MM.1S (cell line): ENCODE results near the gene RNF208.

Source experiments
- CTCF ChIP-seq: fragments of 300-600 bp; sonication (generic); IDR thresholded peaks from 2 replicates; pipeline ENCODE4 v1.5.1; 2016; ENCODE audit warnings: antibody characterized with exemption, low read length, mixed read lengths
- EZH2phosphoT487 ChIP-seq: fragments of 300-600 bp; sonication (generic); IDR thresholded peaks from 2 replicates; pipeline ENCODE4 v1.6.1; 2018; ENCODE audit warnings: antibody characterized with exemption, low read length

GRCh38 chr9:137179761-137180160 lies 42.3 kb downstream of the RNF208 start:
- TF ChIP-seq EZH2phosphoT487 (no peak), CTCF (no peak)
